Upper lobe of left lung (tissue), 6 donors: ENCODE results near the gene HK3. TPM values are rescaled to one million over a fixed set of nuclear protein-coding genes. Genes with fewer than 3 reads are reported as not detected.
A peak's percentile ranks its signal among the peaks of the same experiment; 100 is the strongest.
"Not testable (repeated sequence)": the region's sequence is repeated elsewhere in the genome, so short reads cannot be mapped to it uniquely, and the experiment has no call there.

ENCODE experiments used
- ATAC-seq, 2 donors: fragments of 200-7000 bp; cut with Tn5 transposase; one replicate each; pipeline ENCODE4 v1.9.1; 2022; ENCODE audit warnings: mild to moderate bottlenecking in 2 of 2, moderate library complexity in 2 of 2; ENCODE audit not compliant: low FRiP score in 2 of 2
- DNase-seq, 2 donors: peaks; one replicate each; pipeline ENCODE4 v3.0.0-alpha.2; 2019 to 2020
- H3K27ac ChIP-seq, 4 donors: fragments of 200-600 bp; sonication (generic); one replicate each; pipeline ENCODE4 v1.5.1; 2016 to 2019
- H3K27me3 ChIP-seq, 4 donors: fragments of 200-600 bp; sonication (generic); one replicate each; pipeline ENCODE4 v1.5.1; 2017 to 2019
- H3K36me3 ChIP-seq, 4 donors: fragments of 200-600 bp; sonication (generic); one replicate each; pipeline ENCODE4 v1.5.1; 2016 to 2019
- H3K4me1 ChIP-seq, 4 donors: fragments of 200-600 bp; sonication (generic); one replicate each; pipeline ENCODE4 v1.5.1; 2018 to 2019
- H3K4me3 ChIP-seq, 4 donors: fragments of 200-600 bp; sonication (generic); one replicate each; pipeline ENCODE4 v1.5.1; 2017 to 2019; ENCODE audit warnings: mild to moderate bottlenecking in 2 of 4, moderate library complexity in 1 of 4
- H3K9me3 ChIP-seq, 4 donors: fragments of 200-600 bp; sonication (generic); one replicate each; pipeline ENCODE4 v1.5.1; 2018 to 2019
- CTCF ChIP-seq, 6 experiments: fragments of 450-650 bp in 4 of 6; fragments of 200-600 bp in 2 of 6; sonication (generic) in 2 of 6; IDR thresholded peaks; one replicate each; pipeline ENCODE4 v1.5.1; 2016 to 2019; ENCODE audit warnings: antibody characterized with exemption in 6 of 6
- EP300 ChIP-seq, 4 donors: sonication (generic); formaldehyde crosslinking; IDR thresholded peaks; one replicate each; pipeline ENCODE4 v1.5.1; 2017; ENCODE audit warnings: antibody characterized with exemption in 4 of 4, control low read depth in 2 of 4
- POLR2A ChIP-seq, 4 donors: fragments of 450-650 bp; IDR thresholded peaks; one replicate each; pipeline ENCODE4 v1.5.1; 2016 to 2017; ENCODE audit warnings: antibody characterized with exemption in 4 of 4, mild to moderate bottlenecking in 2 of 4
- POLR2AphosphoS5 ChIP-seq, 2 donors: sonication (generic); formaldehyde crosslinking; IDR thresholded peaks; one replicate each; pipeline ENCODE4 v1.5.1; 2017; ENCODE audit warnings: antibody characterized with exemption in 2 of 2
- WGBS, 2 donors: methylation state at CpG; one replicate each; pipeline ENCODE4 v1.1.5; 2017 to 2018; 5-methylcytosine and 5-hydroxymethylcytosine counted together
- total RNA-seq, 6 donors: library from RNA; depleted of rRNA in 4 of 6; stranded (reverse); fragments of >200 nt in 4 of 6; gene quantifications; one replicate each; pipeline versions ENCODE4 v1.1.0 to v1.2.1, GENCODE V29; 2016 to 2021
- donor health status: DM: no; HTN: no; CAD: no; lungs with moderate emphysema.
- donor health status: DM: no; HTN: yes; CAD: no; lungs with severe emphysema.

The HK3 gene
- total RNA-seq, 6 donors from 2014 or later = 16.0 to 106 (median 66.4) TPM

- Histone ChIP-seq H3K4me3 (no peak overlapping the region), H3K27me3 (peaks cover 0 to 6% (median 0%) of the 10 kb centered on the region in 4 donors), H3K4me1 (no peaks in the 10 kb centered on the region), H3K36me3 (no peaks in the 10 kb centered on the region), H3K27ac (no peak overlapping the region), H3K9me3 (no peaks in the 10 kb centered on the region)
- 73 to 84% methylated on average over 10 to 19 of the region's 20 CpGs for WGBS, 2 donors
- TF ChIP-seq POLR2AphosphoS5 (IDR thresholded peaks at IDR 0.05) = no peak
- TF ChIP-seq POLR2A (IDR thresholded peaks at IDR 0.05) = no peak
- no peak for TF ChIP-seq CTCF (IDR thresholded peaks at IDR 0.05)
- no peak for TF ChIP-seq EP300 (IDR thresholded peaks at IDR 0.05)
- ATAC-seq (no peak), DNase-seq (peak in 1 of 2 donors; percentile 58)
Measured at GRCh38 chr5:176874198-176874780, 24.9 kb downstream of the HK3 start.

- WGBS, 2 donors = 57 to 62% methylated on average over 9 to 15 of the region's 16 CpGs
Measured at GRCh38 chr5:176873541-176874172, 25.5 kb downstream of the HK3 start.

GRCh38 chr5:176873011-176873410 lies 26.1 kb downstream of the HK3 start:
- H3K4me3 ChIP-seq, ATAC-seq, H3K36me3 ChIP-seq, DNase-seq, H3K27ac ChIP-seq, H3K27me3 ChIP-seq, H3K4me1 ChIP-seq, H3K9me3 ChIP-seq: not testable (repeated sequence)
- 48 to 60% methylated on average over 2 of the region's 2 CpGs for WGBS, 2 donors

More at GRCh38 chr5:176873541-176874172, 25.5 kb downstream of the HK3 start:
- peaks cover 0 to 6% (median 0%) of the 10 kb centered on the region in 4 donors for H3K27me3 ChIP-seq
- H3K36me3 ChIP-seq = no peaks in the 10 kb centered on the region
- ATAC-seq (no peak), DNase-seq (no peak)
- H3K4me1 ChIP-seq = no peaks in the 10 kb centered on the region
- no peaks in the 10 kb centered on the region for H3K9me3 ChIP-seq
- TF ChIP-seq POLR2A (IDR thresholded peaks at IDR 0.05) = no peak
- no peak overlapping the region for H3K27ac ChIP-seq
- H3K4me3 ChIP-seq = no peak overlapping the region

- H3K9me3 ChIP-seq, H3K36me3 ChIP-seq, DNase-seq, H3K4me3 ChIP-seq, H3K27ac ChIP-seq, H3K27me3 ChIP-seq, ATAC-seq, H3K4me1 ChIP-seq: not testable (repeated sequence)
- 59 to 61% methylated on average over 2 of the region's 2 CpGs for WGBS, 2 donors
Measured at GRCh38 chr5:176872586-176872985, 26.6 kb downstream of the HK3 start.

GRCh38 chr5:176870644-176871043 lies 28.5 kb downstream of the HK3 start:
- 69 to 79% methylated on average over 8 to 9 of the region's 10 CpGs for WGBS, 2 donors
- H3K4me3 ChIP-seq, H3K27ac ChIP-seq, DNase-seq, H3K36me3 ChIP-seq, ATAC-seq, H3K9me3 ChIP-seq, H3K4me1 ChIP-seq: not testable (repeated sequence)
- peaks cover 0 to 14% (median 2%) of the 10 kb centered on the region in 4 donors for H3K27me3 ChIP-seq

- peaks cover 0 to 19% (median 3%) of the 10 kb centered on the region in 4 donors for H3K27me3 ChIP-seq
- DNase-seq = peak; percentile 26 to 41
- H3K27ac ChIP-seq = no peak overlapping the region
- WGBS, 2 donors = 23 to 100% methylated on average over 1 to 8 of the region's 17 CpGs
- no peak overlapping the region for H3K4me3 ChIP-seq
- TF ChIP-seq EP300 (IDR thresholded peaks at IDR 0.05) = no peak
- TF ChIP-seq CTCF (IDR thresholded peaks at IDR 0.05) = peak in 3 of 6 experiments; percentile 17 to 32 (median 23)
- no peaks in the 10 kb centered on the region for H3K9me3 ChIP-seq
- H3K36me3 ChIP-seq = no peaks in the 10 kb centered on the region
- peak in 1 of 2 donors; percentile 27 for ATAC-seq
- no peaks in the 10 kb centered on the region for H3K4me1 ChIP-seq
Measured at GRCh38 chr5:176870110-176870591, 29.0 kb downstream of the HK3 start.
